NB4 (cell line): Measurements from ENCODE around the gene MTHFS.

Source experiments
- CTCF ChIP-seq: IDR thresholded peaks from one replicate; pipeline ENCODE4 v1.5.1; 2012; ENCODE audit warnings: low read depth, low read length
- MAX ChIP-seq: IDR thresholded peaks from 2 replicates; pipeline ENCODE4 v1.6.1; 2011; ENCODE audit warnings: low read depth, low read length

- TF ChIP-seq CTCF = no peak
- TF ChIP-seq MAX = no peak
These were observed 46.1 kb upstream of the MTHFS start for GRCh38 chr15:79942741-79943481.
